COR-L47 (cell line): ENCODE measurements around the gene ZNF700.
"Not testable (repeated sequence)": the region's sequence is repeated elsewhere in the genome, so short reads cannot be mapped to it uniquely, and the experiment has no call there.

Experiments
- DNase-seq: peaks from one replicate; lab custom pipeline; 2025; lab: John Stamatoyannopoulos, UW

Gene ZNF700

DNA sequence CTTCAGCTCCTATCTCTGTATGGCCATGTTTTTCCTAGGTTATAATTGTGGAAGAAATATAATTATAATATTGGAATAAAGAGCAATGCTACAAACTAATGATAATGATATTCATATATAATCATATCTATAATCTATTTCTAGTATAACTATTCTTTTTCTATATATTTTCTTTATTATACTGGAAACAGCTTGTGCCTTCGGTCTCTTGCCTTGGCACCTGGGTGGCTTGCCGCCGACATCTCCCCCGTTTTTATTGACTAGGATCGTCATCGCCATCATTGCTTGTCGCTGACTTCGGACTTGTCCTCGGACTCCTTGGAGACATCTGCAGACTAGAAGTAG lies 64.2 kb downstream of the ZNF700 start:
- no peak for DNase-seq

GRCh38 chr19:11991921-11992320 lies 67.0 kb downstream of the ZNF700 start:
- not testable (repeated sequence) for DNase-seq

DNA sequence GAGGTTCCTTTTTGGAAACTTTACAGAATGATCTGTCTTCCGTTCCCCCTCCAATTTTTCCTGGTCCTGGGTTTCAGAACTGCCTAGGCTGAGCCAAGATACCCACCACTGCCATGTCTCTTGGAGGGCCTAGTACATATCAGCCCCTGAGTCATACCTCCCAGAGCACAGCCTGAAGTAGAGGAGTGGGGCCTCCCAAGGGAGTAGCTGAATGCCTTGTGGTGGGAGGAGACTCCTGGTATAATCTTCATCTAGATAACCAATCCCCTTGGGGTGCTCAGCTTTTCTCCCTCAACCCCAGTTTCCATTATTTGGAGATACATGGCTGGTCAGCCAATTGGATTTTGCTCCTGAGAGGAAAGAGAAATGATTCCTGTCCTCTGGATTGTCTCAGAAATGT lies 70.3 kb downstream of the ZNF700 start:
- no peak for DNase-seq
